Right lobe of liver (tissue), 6 donors: ENCODE data around the gene GAL3ST3. TPM values are rescaled to one million over a fixed set of nuclear protein-coding genes. Genes with fewer than 3 reads are reported as not detected.
A peak's percentile ranks its signal among the peaks of the same experiment; 100 is the strongest.

Source experiments
- ATAC-seq, 4 donors: fragments of 200-7000 bp; cut with Tn5 transposase; one replicate each; pipeline ENCODE4 v1.9.1; 2020; ENCODE audit warnings: mild to moderate bottlenecking in 4 of 4, moderate library complexity in 4 of 4
- DNase-seq, 3 donors: peaks; one replicate each; pipeline ENCODE4 v3.0.0-alpha.2; 2020
- H3K27ac ChIP-seq, 3 donors: fragments of 200-600 bp; one replicate each; pipeline ENCODE4 v1.8.0; 2022
- H3K27me3 ChIP-seq, 2 donors: fragments of 200-600 bp; one replicate each; pipeline ENCODE4 v1.8.0; 2022
- H3K36me3 ChIP-seq, 4 donors: fragments of 200-600 bp; sonication (generic) in 1 of 4; one replicate each; pipeline versions ENCODE4 v1.5.1 to v1.8.0; 2017 to 2022; ENCODE audit warnings: control low read depth in 1 of 4
- H3K4me1 ChIP-seq, 4 donors: fragments of 200-600 bp; sonication (generic) in 1 of 4; one replicate each; pipeline versions ENCODE4 v1.5.1 to v1.8.0; 2017 to 2022; ENCODE audit warnings: control low read depth in 1 of 4
- H3K4me3 ChIP-seq, 3 donors: fragments of 200-600 bp; one replicate each; pipeline ENCODE4 v1.8.0; 2022
- H3K9me3 ChIP-seq, 4 donors: fragments of 200-600 bp; sonication (generic) in 1 of 4; one replicate each; pipeline versions ENCODE4 v1.5.1 to v1.8.0; 2017 to 2022; ENCODE audit warnings: control low read depth in 1 of 4
- POLR2A ChIP-seq: fragments of 450-650 bp; IDR thresholded peaks from one replicate; pipeline ENCODE4 v1.6.1; 2017; ENCODE audit warnings: antibody characterized with exemption, mild to moderate bottlenecking
- WGBS: methylation state at CpG from one replicate; pipeline ENCODE4 v1.1.6; 2018; ENCODE audit warnings: low coverage, low lambda C conversion rate; ENCODE audit not compliant: insufficient coverage; ENCODE audit errors: missing lambda C conversion rate; 5-methylcytosine and 5-hydroxymethylcytosine counted together
- intact Hi-C, 2 donors: fragments of 100-400 bp; cut with DNase I; formaldehyde crosslinking; loops; one replicate each; pipeline versions ENCODE4 v1.11.2 to v1.14.1; 2022
- total RNA-seq, 6 experiments: library from RNA; depleted of rRNA in 2 of 6; stranded (reverse); fragments of >200 nt in 2 of 6; fragmentation: NEBNext Ultra II Directional in 3 of 6; extraction: Animal tissue kit (Norgen Biotek cat#: 25700) in 3 of 6; gene quantifications; one replicate each; pipeline versions ENCODE4 v1.1.0 to v1.2.4, GENCODE V29; 2016 to 2023
- TF ChIP-seq, protein P1 (sequence below), 4 donors: fragments of 200-600 bp in 3 of 4; fragments of 450-650 bp in 1 of 4; IDR thresholded peaks; one replicate each; pipeline versions ENCODE4 v1.5.1 to v1.8.0; 2016 to 2022; ENCODE audit warnings: antibody characterized with exemption in 4 of 4, mild to moderate bottlenecking in 2 of 4
- donor health status: DM: no; HTN: yes; CAD: no.
- donor health status: DM: no; HTN: no; CAD: no.
- donor health status: DM: no; HTN: no; CAD: no.
- donor health status: DM: no; HTN: yes; CAD: no.
- donor health status: DM: no; HTN: yes; CAD: no.

The GAL3ST3 gene
- total RNA-seq, 6 experiments from 2014 or later: not detected

DNA sequence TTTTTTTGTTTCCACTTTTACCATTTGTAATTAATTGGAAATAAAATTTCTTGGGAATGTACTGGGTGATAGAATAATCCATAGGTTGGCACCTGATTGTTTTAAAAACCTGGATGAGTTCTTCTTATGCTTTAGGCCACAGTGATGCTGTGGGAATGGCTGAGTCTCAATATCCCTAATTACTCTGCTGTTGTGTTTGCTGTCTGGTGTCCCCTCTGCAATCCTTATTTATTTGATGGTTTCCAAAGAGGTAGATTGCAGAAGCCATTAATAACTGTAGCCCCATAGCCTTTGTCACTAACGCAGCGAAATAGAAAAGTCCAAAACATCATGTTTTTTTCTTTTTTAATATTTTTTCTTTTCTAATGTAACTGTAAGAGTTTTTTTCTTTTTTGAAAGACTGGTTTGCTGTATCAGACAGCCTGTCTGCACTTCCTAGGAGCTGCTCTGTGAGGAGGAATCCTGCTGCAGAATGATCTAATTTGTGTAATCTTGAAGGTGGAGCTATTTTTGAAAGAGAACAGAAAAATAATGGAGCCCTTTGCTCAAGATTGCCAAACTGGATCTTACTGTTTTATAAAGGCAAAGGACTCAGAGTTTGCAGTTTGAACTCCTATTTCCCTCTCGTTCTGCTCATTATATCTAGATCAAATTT lies 36.0 kb upstream of the GAL3ST3 start:
- Histone ChIP-seq H3K4me3 (no peak overlapping the region), H3K27ac (no peak overlapping the region), H3K4me1 (peaks cover 0 to 9% (median 3%) of the 10 kb centered on the region in 4 donors), H3K9me3 (no peaks in the 10 kb centered on the region), H3K27me3 (no peaks in the 10 kb centered on the region), H3K36me3 (no peaks in the 10 kb centered on the region)
- ATAC-seq (no peak), DNase-seq (no peak)
- intact Hi-C loops: no loop called here
- TF ChIP-seq, protein P1, sequence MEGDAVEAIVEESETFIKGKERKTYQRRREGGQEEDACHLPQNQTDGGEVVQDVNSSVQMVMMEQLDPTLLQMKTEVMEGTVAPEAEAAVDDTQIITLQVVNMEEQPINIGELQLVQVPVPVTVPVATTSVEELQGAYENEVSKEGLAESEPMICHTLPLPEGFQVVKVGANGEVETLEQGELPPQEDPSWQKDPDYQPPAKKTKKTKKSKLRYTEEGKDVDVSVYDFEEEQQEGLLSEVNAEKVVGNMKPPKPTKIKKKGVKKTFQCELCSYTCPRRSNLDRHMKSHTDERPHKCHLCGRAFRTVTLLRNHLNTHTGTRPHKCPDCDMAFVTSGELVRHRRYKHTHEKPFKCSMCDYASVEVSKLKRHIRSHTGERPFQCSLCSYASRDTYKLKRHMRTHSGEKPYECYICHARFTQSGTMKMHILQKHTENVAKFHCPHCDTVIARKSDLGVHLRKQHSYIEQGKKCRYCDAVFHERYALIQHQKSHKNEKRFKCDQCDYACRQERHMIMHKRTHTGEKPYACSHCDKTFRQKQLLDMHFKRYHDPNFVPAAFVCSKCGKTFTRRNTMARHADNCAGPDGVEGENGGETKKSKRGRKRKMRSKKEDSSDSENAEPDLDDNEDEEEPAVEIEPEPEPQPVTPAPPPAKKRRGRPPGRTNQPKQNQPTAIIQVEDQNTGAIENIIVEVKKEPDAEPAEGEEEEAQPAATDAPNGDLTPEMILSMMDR (IDR thresholded peaks at IDR 0.05): no peak
- no peak for TF ChIP-seq POLR2A
- WGBS: 75% methylated on average over 3 of the region's 3 CpGs

- 94% methylated on average over 3 of the region's 3 CpGs for WGBS
- Histone ChIP-seq H3K4me3 (no peak overlapping the region), H3K36me3 (peaks cover 0 to 3% (median 0%) of the 10 kb centered on the region in 4 donors), H3K9me3 (no peaks in the 10 kb centered on the region), H3K4me1 (peaks cover 0 to 9% (median 3%) of the 10 kb centered on the region in 4 donors), H3K27me3 (no peaks in the 10 kb centered on the region), H3K27ac (no peak overlapping the region)
- intact Hi-C loops: no loop called here
- TF ChIP-seq, protein P1 (IDR thresholded peaks at IDR 0.05): no peak
- TF ChIP-seq POLR2A: no peak
- DNase-seq (peak in 1 of 3 donors; percentile 23), ATAC-seq (no peak)
Observed at GRCh38 chr11:66083767-66084166, 34.8 kb upstream of the GAL3ST3 start.

DNA sequence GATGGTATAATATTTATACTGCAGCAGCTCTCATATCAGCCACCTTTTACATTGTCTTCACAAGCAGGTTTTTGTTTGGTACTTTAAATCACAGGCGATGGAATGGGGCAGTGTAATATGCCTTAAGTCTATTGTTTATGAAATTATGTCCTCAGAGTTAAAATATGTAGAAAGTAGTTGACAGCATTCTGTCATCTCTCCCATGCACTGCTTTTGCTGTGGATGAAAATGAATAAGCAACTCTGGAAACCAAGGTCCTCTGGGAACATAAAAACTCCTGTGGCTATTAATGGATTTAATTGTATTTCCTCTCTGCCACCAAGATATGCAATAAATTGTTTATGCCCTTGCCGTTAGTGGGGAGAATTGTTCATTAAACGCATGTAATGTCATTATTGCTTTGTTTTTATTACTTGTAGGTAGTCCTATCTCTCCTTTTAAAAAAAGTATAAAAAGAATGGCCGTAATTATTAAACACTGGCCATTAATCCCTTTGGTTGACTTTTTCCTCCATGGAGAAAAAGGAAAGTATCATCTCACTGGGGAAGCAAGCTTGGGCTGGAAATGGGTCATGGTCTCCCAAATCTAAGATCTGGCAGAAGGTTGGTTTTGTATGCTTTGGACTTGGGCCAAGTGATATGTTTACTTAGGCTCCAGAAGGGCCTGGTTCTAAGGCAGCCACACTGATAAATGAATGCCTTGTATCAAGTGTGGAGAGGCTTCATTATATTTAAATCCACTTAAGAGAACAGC lies 34.2 kb upstream of the GAL3ST3 start:
- Histone ChIP-seq H3K27me3 (no peaks in the 10 kb centered on the region), H3K4me1 (peaks cover 0 to 9% (median 3%) of the 10 kb centered on the region in 4 donors), H3K27ac (no peak overlapping the region), H3K36me3 (peaks cover 0 to 3% (median 0%) of the 10 kb centered on the region in 4 donors), H3K4me3 (no peak overlapping the region), H3K9me3 (no peaks in the 10 kb centered on the region)
- TF ChIP-seq POLR2A: no peak
- TF ChIP-seq, protein P1 (IDR thresholded peaks at IDR 0.05): no peak
- WGBS: 71% methylated on average over 4 of the region's 4 CpGs
- intact Hi-C loops: no loop called here
- DNase-seq (peak in 1 of 3 donors; percentile 19), ATAC-seq (peak in 3 of 4 donors; percentile 9 to 37 (median 27))

- intact Hi-C loops: no loop called here
- H3K27me3 ChIP-seq: no peaks in the 10 kb centered on the region
- no peak for TF ChIP-seq POLR2A
- TF ChIP-seq, protein P1 (IDR thresholded peaks at IDR 0.05): no peak
- H3K9me3 ChIP-seq: no peaks in the 10 kb centered on the region
- H3K27ac ChIP-seq: peak overlapping the region in 2 of 3 donors; percentile 14 to 35
- H3K4me3 ChIP-seq: no peak overlapping the region
- H3K4me1 ChIP-seq: peaks cover 0 to 9% (median 3%) of the 10 kb centered on the region in 4 donors
- peaks cover 0 to 3% (median 0%) of the 10 kb centered on the region in 4 donors for H3K36me3 ChIP-seq
- DNase-seq: peak; percentile 39 to 63 (median 52)
- 48% methylated on average over 5 of the region's 5 CpGs for WGBS
- ATAC-seq: peak; percentile 53 to 77 (median 66)
Observed at GRCh38 chr11:66081505-66081904, 32.5 kb upstream of the GAL3ST3 start.
